GM18517 (cell line): ENCODE results near the gene TMEM208.
A peak's percentile ranks its signal among the peaks of the same experiment; 100 is the strongest.

ENCODE experiments used
- ATAC-seq: cut with Tn5 transposase; IDR thresholded peaks from one replicate; pipeline ENCODE4 v1.9.1; 2021; ENCODE audit warnings: mild to moderate bottlenecking, moderate library complexity; ENCODE audit not compliant: unreplicated experiment

TMEM208 gene

GRCh38 chr16:67207249-67208091, 19.5 kb upstream of the TMEM208 start:
- ATAC-seq = no peak

- ATAC-seq = no peak
Measured at GRCh38 chr16:67208154-67208896, 18.6 kb upstream of the TMEM208 start.

- ATAC-seq = no peak
Measured at GRCh38 chr16:67209565-67209964, 17.4 kb upstream of the TMEM208 start.

- ATAC-seq = no peak
Measured at GRCh38 chr16:67210069-67210937, 16.6 kb upstream of the TMEM208 start.

- no peak for ATAC-seq
Measured at GRCh38 chr16:67211674-67212073, 15.3 kb upstream of the TMEM208 start.

GRCh38 chr16:67212766-67213165, 14.2 kb upstream of the TMEM208 start:
- ATAC-seq = no peak

- ATAC-seq = no peak
Measured at GRCh38 chr16:67213197-67214019, 13.5 kb upstream of the TMEM208 start.

GRCh38 chr16:67215706-67216105, 11.2 kb upstream of the TMEM208 start:
- no peak for ATAC-seq

- no peak for ATAC-seq
Measured at GRCh38 chr16:67216612-67217490, 10.1 kb upstream of the TMEM208 start.

- ATAC-seq = no peak
Measured at GRCh38 chr16:67223992-67224391, 2.9 kb upstream of the TMEM208 start.

GRCh38 chr16:67226295-67226803, 581 bp upstream of the TMEM208 start:
- ATAC-seq = peak; percentile 21

GRCh38 chr16:67227567-67227921, 614 bp downstream of the TMEM208 start:
- ATAC-seq = no peak

- no peak for ATAC-seq
Measured at GRCh38 chr16:67228034-67228785, 1.3 kb downstream of the TMEM208 start.

GRCh38 chr16:67228905-67229304, 2.0 kb downstream of the TMEM208 start:
- ATAC-seq = no peak

- no peak for ATAC-seq
Measured at GRCh38 chr16:67229906-67230808, 3.2 kb downstream of the TMEM208 start.

- no peak for ATAC-seq
Measured at GRCh38 chr16:67230809-67231660, 4.1 kb downstream of the TMEM208 start.

- ATAC-seq = no peak
Measured at GRCh38 chr16:67233596-67233995, 6.7 kb downstream of the TMEM208 start.
